DMS114 treated with DMSO at 0.1 percent for 48 hours (cell line): ENCODE results near the gene TRIP10.
"Not testable (repeated sequence)": the region's sequence is repeated elsewhere in the genome, so short reads cannot be mapped to it uniquely, and the experiment has no call there.

Experiments used
- DNase-seq: peaks from one replicate; lab custom pipeline; 2025; ENCODE audit not compliant: unreplicated experiment; lab: John Stamatoyannopoulos, UW

TRIP10 gene

DNA sequence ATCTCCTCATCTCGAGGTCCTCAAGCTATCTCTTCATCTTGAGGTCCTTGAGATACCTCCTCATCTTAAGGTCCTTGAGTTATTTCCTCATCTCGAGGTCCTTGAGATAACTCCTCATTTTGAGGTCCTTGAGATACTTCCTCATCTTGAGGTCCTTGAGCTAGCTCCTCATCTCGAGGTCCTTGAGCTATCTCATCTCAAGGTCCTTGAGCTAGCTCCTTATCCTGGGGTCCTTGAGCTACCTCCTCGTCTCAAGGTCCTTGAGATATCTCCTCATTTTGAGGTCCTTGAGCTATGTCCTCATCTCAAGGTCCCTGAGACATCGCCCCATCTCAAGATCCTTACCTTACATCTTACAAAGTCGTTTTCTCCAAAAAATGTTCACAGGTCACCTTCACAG lies 51.8 kb downstream of the TRIP10 start:
- DNase-seq = no peak

DNA sequence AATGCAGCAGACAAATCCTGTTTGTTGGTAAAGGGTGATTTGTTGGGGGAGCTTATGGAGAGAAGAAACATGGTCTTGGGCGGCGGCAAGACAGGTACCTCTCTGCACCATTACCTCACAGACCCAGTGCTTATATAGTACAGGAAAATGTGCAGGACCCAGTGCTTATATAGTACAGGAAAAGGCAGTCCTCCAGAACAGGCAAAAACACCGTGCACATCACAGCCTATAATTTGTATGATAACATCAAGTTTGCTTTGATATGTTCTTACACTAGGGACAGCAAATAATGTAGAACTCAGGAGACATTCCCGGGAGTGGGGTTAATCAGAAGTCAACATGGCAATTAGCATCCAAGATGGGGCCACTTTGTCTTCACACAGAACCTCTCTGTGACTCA lies 53.9 kb downstream of the TRIP10 start:
- DNase-seq = no peak

- no peak for DNase-seq
These were observed 54.5 kb downstream of the TRIP10 start for GRCh38 chr19:6793973-6794372.

DNA sequence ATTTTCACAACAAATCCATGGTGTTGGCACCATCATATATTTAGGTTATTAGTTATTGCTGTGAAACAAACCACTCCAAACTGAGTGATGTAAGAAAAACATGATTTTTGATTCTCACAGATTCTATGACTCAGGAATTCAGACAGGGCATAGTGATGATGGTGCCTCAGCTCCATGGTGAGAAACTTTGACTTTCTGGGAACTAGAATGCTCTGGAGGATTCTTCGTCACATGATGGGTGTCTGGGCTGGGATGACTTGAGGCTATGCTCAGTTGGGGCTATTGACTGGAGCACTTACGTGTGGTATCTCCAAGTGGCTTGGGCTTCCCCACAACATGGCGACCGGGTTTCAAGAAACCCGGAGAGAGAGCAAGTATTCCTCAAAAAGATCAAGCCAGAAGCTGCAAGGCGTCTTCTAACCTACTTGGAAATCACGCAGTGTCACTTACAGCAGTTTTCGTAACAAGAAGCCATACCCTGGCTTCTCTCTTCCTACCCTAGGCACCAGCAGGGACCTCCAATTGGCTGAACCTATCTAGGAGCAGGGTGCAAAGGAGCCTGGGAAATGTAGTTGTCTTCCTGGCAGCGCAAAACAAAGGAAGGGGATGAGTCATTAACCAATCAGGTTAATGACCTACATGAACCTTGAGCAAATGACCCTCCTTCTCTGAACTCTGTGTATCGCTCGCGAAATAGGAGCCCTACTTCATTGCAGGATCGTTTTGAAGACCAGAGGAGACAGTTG lies 55.4 kb downstream of the TRIP10 start:
- no peak for DNase-seq

GRCh38 chr19:6796278-6796677 lies 56.8 kb downstream of the TRIP10 start:
- no peak for DNase-seq

DNA sequence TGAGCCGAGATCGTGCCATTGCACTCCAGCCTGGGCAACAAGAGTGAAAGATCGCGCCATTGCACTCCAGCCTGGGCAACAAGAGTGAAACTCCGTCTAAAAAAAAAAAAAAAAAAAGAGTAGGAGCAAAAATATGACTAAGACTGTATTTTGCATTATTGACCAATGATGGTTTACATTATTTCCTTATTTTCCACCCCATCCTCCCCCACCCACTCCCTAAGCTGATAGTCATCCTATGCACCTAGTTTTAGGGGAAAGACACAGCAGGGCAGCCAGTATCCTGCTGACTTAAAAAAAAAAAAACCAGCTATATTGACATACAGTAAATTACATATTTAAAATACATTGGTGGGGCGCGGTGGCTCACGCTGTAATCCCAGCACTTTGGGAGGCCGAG lies 58.2 kb downstream of the TRIP10 start:
- DNase-seq = no peak

DNA sequence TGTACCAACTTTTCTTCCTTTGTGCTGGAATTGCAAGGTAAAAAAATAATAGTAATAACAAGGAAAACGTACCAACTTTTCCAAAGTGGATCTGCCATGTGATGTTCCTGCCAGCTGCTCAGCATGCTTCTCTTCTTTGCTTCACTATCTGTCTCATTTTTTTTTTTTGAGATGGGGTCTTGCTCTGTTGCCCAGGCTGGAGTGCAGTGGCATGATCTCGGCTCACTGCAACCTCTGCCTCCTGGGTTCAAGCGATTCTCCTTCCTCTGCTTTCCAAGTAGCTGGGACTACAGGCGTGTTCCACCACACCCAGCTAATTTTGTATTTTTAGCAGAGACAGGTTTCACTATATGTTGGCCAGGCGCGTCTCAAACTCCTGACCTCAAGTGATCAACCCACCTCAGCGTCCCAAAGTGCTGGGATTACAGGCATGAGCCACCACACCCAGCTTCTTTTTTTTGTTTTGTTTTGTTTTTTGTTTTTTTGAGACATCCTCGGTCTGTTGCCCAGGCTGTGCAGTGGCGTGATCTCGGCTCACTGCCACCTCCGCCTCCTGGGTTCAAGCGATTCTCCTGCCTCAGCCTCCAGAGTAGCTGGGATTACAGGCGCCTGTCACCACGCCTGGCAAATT lies 60.8 kb downstream of the TRIP10 start:
- not testable (repeated sequence) for DNase-seq

DNA sequence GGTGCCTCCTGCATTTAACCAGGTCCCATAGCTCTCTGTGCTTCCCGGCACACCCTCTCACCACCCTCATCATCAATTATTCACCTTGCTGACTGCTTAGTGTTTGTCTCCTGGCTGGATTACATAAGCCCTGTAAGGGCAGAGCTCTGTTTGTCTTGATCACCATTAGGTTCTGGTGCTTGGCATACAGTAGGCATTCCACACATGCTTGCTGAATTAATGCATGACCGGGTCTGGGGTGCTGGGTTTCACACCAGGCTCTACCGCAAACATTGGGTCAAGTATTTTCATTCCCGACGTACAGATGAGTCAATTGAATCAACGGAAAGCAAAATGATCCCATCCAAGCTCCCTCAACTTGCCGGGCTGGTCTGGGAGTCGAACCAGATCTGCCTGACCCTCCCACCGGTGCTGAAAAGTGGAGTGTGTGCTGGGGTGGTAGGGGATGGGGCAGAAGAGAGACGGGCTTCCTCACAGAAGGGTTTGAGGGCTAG lies 61.6 kb downstream of the TRIP10 start:
- DNase-seq = no peak
